Loucy (cell line): ENCODE results near the gene CCDC127.

Experiments
- CTCF ChIP-seq: fragments of 200-600 bp; sonication (generic); conservative IDR thresholded peaks from 2 replicates; pipeline ENCODE4 v1.5.1; 2014; ENCODE audit warnings: mild to moderate bottlenecking, antibody characterized with exemption, low read length
- EZH2phosphoT487 ChIP-seq: fragments of 200-600 bp; IDR thresholded peaks from 2 replicates; pipeline ENCODE4 v1.6.1; 2018; ENCODE audit warnings: antibody characterized with exemption, mild to moderate bottlenecking, moderate library complexity, borderline replicate concordance

- TF ChIP-seq CTCF (no peak), EZH2phosphoT487 (no peak)
Measured at GRCh38 chr5:159448-160172, 58.3 kb downstream of the CCDC127 start.
